Smooth muscle cell (in vitro differentiated cells): ENCODE measurements around the gene KCTD4. TPM values are rescaled to one million over a fixed set of nuclear protein-coding genes. Genes with fewer than 3 reads are reported as not detected.

ENCODE experiments used
- DNase-seq: peaks from one replicate; lab custom pipeline; 2025; ENCODE audit not compliant: unreplicated experiment; lab: John Stamatoyannopoulos, UW
- H2AFZ ChIP-seq: fragments of 200-600 bp; sonication (generic); 2 replicates; pipeline ENCODE4 v1.6.0; 2016; ENCODE audit warnings: antibody characterized with exemption, low read depth, mild to moderate bottlenecking
- H3F3A ChIP-seq: fragments of 200-600 bp; sonication (generic); 2 replicates; pipeline ENCODE4 v1.6.0; 2017; ENCODE audit warnings: antibody characterized with exemption, low read depth
- H3K27ac ChIP-seq: fragments of 200-600 bp; sonication (generic); 2 replicates; pipeline ENCODE4 v1.5.1; 2016; ENCODE audit warnings: low read depth, mild to moderate bottlenecking
- H3K27me3 ChIP-seq: fragments of 200-600 bp; sonication (generic); 2 replicates; pipeline ENCODE4 v1.6.1; 2016; ENCODE audit warnings: low read depth, mild to moderate bottlenecking
- H3K36me3 ChIP-seq: fragments of 200-600 bp; sonication (generic); 2 replicates; pipeline ENCODE4 v1.5.1; 2016; ENCODE audit warnings: low read depth
- H3K4me1 ChIP-seq: fragments of 200-600 bp; sonication (generic); 2 replicates; pipeline ENCODE4 v1.5.1; 2016; ENCODE audit warnings: low read depth
- H3K4me2 ChIP-seq: fragments of 200-600 bp; sonication (generic); 2 replicates; pipeline ENCODE4 v1.6.0; 2016; ENCODE audit warnings: mild to moderate bottlenecking
- H3K4me3 ChIP-seq: fragments of 200-600 bp; sonication (generic); 2 replicates; pipeline ENCODE4 v1.5.1; 2016; ENCODE audit warnings: mild to moderate bottlenecking
- H3K79me2 ChIP-seq: fragments of 200-600 bp; sonication (generic); 2 replicates; pipeline ENCODE4 v1.6.0; 2016; ENCODE audit warnings: low read depth, mild to moderate bottlenecking
- H3K9ac ChIP-seq: fragments of 200-600 bp; sonication (generic); 2 replicates; pipeline ENCODE4 v1.6.0; 2016; ENCODE audit warnings: low read depth
- H3K9me3 ChIP-seq: fragments of 200-600 bp; sonication (generic); replicated peaks from 2 replicates; pipeline ENCODE4 v1.5.1; 2016; ENCODE audit warnings: low read depth
- H4K20me1 ChIP-seq: fragments of 200-600 bp; sonication (generic); 2 replicates; pipeline ENCODE4 v1.6.0; 2016; ENCODE audit warnings: low read depth
- CTCF ChIP-seq: fragments of 200-600 bp; sonication (generic); IDR thresholded peaks from 2 replicates; pipeline ENCODE4 v1.5.1; 2017; ENCODE audit warnings: borderline replicate concordance, mild to moderate bottlenecking, antibody characterized with exemption; ENCODE audit not compliant: insufficient read depth, poor library complexity, severe bottlenecking
- WGBS: methylation state at CpG from one replicate; pipeline ENCODE4 v1.1.7; 2016; ENCODE audit warnings: low lambda C conversion rate; 5-methylcytosine and 5-hydroxymethylcytosine counted together
- polyA plus RNA-seq: library from polyadenylated mRNA; unstranded; fragments of >200 nt; fragmentation: Nextera tagmentation; extraction: Ambion mirVana; gene quantifications from 2 replicates; pipeline ENCODE4 v1.2.1, GENCODE V29; 2016
- total RNA-seq: library from RNA; depleted of rRNA; stranded (reverse); fragments of >200 nt; gene quantifications from 2 replicates; pipeline ENCODE4 v1.2.3, GENCODE V29; 2014

The KCTD4 gene
- total and polyA plus RNA-seq, 2 experiments from 2014 or later = not detected

- Histone ChIP-seq H3F3A (no peaks in the 10 kb centered on the region), H3K36me3 (no peaks in the 10 kb centered on the region), H3K27ac (no peak overlapping the region), H3K4me3 (no peak overlapping the region), H4K20me1 (no peaks in the 10 kb centered on the region), H3K9me3 (no peaks in the 10 kb centered on the region), H3K27me3 (no peaks in the 10 kb centered on the region), H2AFZ (no peak overlapping the region), H3K9ac (no peak overlapping the region), H3K79me2 (no peaks in the 10 kb centered on the region), H3K4me2 (no peak overlapping the region), H3K4me1 (peaks cover 15% of the 10 kb centered on the region)
- TF ChIP-seq CTCF = no peak
- WGBS = 85% methylated on average over 9 of the region's 9 CpGs
- DNase-seq = no peak
Observed at GRCh38 chr13:45215392-45216077, 14.7 kb upstream of the KCTD4 start.

GRCh38 chr13:45209229-45209628 is 8.4 kb upstream of the KCTD4 start:
- Histone ChIP-seq H3K4me3 (no peak overlapping the region), H3K4me1 (peaks cover 17% of the 10 kb centered on the region), H3F3A (peaks cover 3% of the 10 kb centered on the region), H3K9ac (no peak overlapping the region), H3K79me2 (no peaks in the 10 kb centered on the region), H4K20me1 (no peaks in the 10 kb centered on the region), H3K9me3 (no peaks in the 10 kb centered on the region), H2AFZ (no peak overlapping the region), H3K27ac (peak overlapping the region; percentile 96), H3K4me2 (no peak overlapping the region), H3K27me3 (no peaks in the 10 kb centered on the region), H3K36me3 (no peaks in the 10 kb centered on the region)
- no peak for TF ChIP-seq CTCF
- no peak for DNase-seq

- no peak overlapping the region for H3K4me2 ChIP-seq
- WGBS = 99% methylated on average over 2 of the region's 2 CpGs
- no peaks in the 10 kb centered on the region for H4K20me1 ChIP-seq
Observed at GRCh38 chr13:45208132-45208531, 7.3 kb upstream of the KCTD4 start.

More at GRCh38 chr13:45208132-45208531, 7.3 kb upstream of the KCTD4 start:
- H3K9me3 ChIP-seq = no peaks in the 10 kb centered on the region
- TF ChIP-seq CTCF = no peak
- peaks cover 3% of the 10 kb centered on the region for H3F3A ChIP-seq
- no peaks in the 10 kb centered on the region for H3K27me3 ChIP-seq
- H3K9ac ChIP-seq = no peak overlapping the region
- H2AFZ ChIP-seq = no peak overlapping the region
- no peak overlapping the region for H3K4me3 ChIP-seq
- H3K27ac ChIP-seq = peak overlapping the region; percentile 96
- no peak for DNase-seq
- H3K36me3 ChIP-seq = no peaks in the 10 kb centered on the region
- peaks cover 17% of the 10 kb centered on the region for H3K4me1 ChIP-seq
- H3K79me2 ChIP-seq = no peaks in the 10 kb centered on the region
